Measurements from ENCODE around the gene COL4A2.

The COL4A2 gene

GRCh38 chr13:110434629-110435028 lies 127.5 kb downstream of the COL4A2 start:
- no peak for DNase-seq (ENCODE audit: low read depth in 1 of 2, low spot score in 1 of 2)

GRCh38 chr13:110435331-110435730 lies 128.2 kb downstream of the COL4A2 start:
- DNase-seq (ENCODE audit: low read depth in 1 of 2, low spot score in 1 of 2), result no peak

GRCh38 chr13:110436276-110436675 lies 129.2 kb downstream of the COL4A2 start:
- no peak for DNase-seq (ENCODE audit: low read depth in 1 of 2, low spot score in 1 of 2)

- no peak for DNase-seq (ENCODE audit: low read depth in 1 of 2, low spot score in 1 of 2)
Measured at GRCh38 chr13:110436786-110437370, 129.8 kb downstream of the COL4A2 start.

GRCh38 chr13:110438211-110438610 lies 131.1 kb downstream of the COL4A2 start:
- no peak for DNase-seq (ENCODE audit: low read depth in 1 of 2, low spot score in 1 of 2)

- no peak for DNase-seq (ENCODE audit: low read depth in 1 of 2, low spot score in 1 of 2)
Measured at GRCh38 chr13:110438776-110439175, 131.7 kb downstream of the COL4A2 start.

GRCh38 chr13:110440946-110441731 lies 134.1 kb downstream of the COL4A2 start:
- DNase-seq (ENCODE audit: low read depth in 1 of 2, low spot score in 1 of 2), result no peak

- no peak for DNase-seq (ENCODE audit: low read depth in 1 of 2, low spot score in 1 of 2)
Measured at GRCh38 chr13:110442930-110443621, 136.0 kb downstream of the COL4A2 start.

- no peak for DNase-seq (ENCODE audit: low read depth in 1 of 2, low spot score in 1 of 2)
Measured at GRCh38 chr13:110443622-110444225, 136.6 kb downstream of the COL4A2 start.

- no peak for DNase-seq (ENCODE audit: low read depth in 1 of 2, low spot score in 1 of 2)
Measured at GRCh38 chr13:110444226-110444653, 137.2 kb downstream of the COL4A2 start.

GRCh38 chr13:110445183-110445582 lies 138.1 kb downstream of the COL4A2 start:
- DNase-seq (ENCODE audit: low read depth in 1 of 2, low spot score in 1 of 2), result no peak

GRCh38 chr13:110445722-110446574 lies 138.9 kb downstream of the COL4A2 start:
- DNase-seq (ENCODE audit: low read depth in 1 of 2, low spot score in 1 of 2), result no peak

- DNase-seq (ENCODE audit: low read depth in 1 of 2, low spot score in 1 of 2), result no peak
Measured at GRCh38 chr13:110446575-110446890, 139.4 kb downstream of the COL4A2 start.

- no peak for DNase-seq (ENCODE audit: low read depth in 1 of 2, low spot score in 1 of 2)
Measured at GRCh38 chr13:110447058-110447511, 140.0 kb downstream of the COL4A2 start.

GRCh38 chr13:110447801-110448200 lies 140.7 kb downstream of the COL4A2 start:
- DNase-seq (ENCODE audit: low read depth in 1 of 2, low spot score in 1 of 2), result no peak

GRCh38 chr13:110448230-110448629 lies 141.1 kb downstream of the COL4A2 start:
- DNase-seq (ENCODE audit: low read depth in 1 of 2, low spot score in 1 of 2), result no peak

- no peak for DNase-seq (ENCODE audit: low read depth in 1 of 2, low spot score in 1 of 2)
Measured at GRCh38 chr13:110448677-110449076, 141.6 kb downstream of the COL4A2 start.

GRCh38 chr13:110449219-110450015 lies 142.3 kb downstream of the COL4A2 start:
- no peak for DNase-seq (ENCODE audit: low read depth in 1 of 2, low spot score in 1 of 2)

GRCh38 chr13:110450016-110450900 lies 143.2 kb downstream of the COL4A2 start:
- DNase-seq (ENCODE audit: low read depth in 1 of 2, low spot score in 1 of 2), result no peak
